AG09309 (cell line): ENCODE measurements around the gene SPRING1.

ENCODE experiments used
- DNase-seq: peaks from one replicate; pipeline ENCODE4 v3.0.0-alpha.2; 2010; ENCODE audit warnings: low read depth
- H3K4me3 ChIP-seq: 2 replicates; pipeline ENCODE4 v1.5.1; 2011; ENCODE audit warnings: mild to moderate bottlenecking, low read depth, low read length, moderate library complexity; ENCODE audit not compliant: control insufficient read depth
- TF ChIP-seq, protein P1 (sequence below): IDR thresholded peaks from 2 replicates; pipeline ENCODE4 v1.5.1; 2011; ENCODE audit warnings: mild to moderate bottlenecking, low read depth, low read length, inconsistent platforms; ENCODE audit not compliant: insufficient read depth, control insufficient read depth; ENCODE audit errors: missing control alignments

Gene SPRING1

GRCh38 chr12:116727891-116728290, 10.0 kb downstream of the SPRING1 start:
- DNase-seq: no peak
- H3K4me3 ChIP-seq: no peak overlapping the region
- TF ChIP-seq, protein P1, sequence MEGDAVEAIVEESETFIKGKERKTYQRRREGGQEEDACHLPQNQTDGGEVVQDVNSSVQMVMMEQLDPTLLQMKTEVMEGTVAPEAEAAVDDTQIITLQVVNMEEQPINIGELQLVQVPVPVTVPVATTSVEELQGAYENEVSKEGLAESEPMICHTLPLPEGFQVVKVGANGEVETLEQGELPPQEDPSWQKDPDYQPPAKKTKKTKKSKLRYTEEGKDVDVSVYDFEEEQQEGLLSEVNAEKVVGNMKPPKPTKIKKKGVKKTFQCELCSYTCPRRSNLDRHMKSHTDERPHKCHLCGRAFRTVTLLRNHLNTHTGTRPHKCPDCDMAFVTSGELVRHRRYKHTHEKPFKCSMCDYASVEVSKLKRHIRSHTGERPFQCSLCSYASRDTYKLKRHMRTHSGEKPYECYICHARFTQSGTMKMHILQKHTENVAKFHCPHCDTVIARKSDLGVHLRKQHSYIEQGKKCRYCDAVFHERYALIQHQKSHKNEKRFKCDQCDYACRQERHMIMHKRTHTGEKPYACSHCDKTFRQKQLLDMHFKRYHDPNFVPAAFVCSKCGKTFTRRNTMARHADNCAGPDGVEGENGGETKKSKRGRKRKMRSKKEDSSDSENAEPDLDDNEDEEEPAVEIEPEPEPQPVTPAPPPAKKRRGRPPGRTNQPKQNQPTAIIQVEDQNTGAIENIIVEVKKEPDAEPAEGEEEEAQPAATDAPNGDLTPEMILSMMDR: no peak

DNA sequence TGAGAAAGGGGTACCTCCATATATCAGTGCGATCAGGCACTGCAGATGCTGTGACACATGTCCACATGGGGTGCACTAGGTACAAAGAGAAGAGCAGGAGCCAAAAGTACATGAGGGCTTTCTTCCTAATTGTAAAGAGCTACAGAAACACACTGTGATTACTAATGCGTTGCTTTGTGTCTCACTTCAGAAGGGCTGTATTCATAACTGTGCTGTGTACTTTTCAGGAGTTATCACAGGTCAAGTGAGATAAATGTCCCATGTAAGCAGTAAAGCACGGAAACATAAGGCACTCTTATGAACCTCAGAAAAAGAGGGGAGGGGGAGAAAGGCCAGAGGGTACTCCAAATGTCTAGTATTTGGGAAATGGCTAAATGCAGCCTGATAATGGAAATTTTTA, 10.6 kb downstream of the SPRING1 start:
- TF ChIP-seq, protein P1: no peak
- DNase-seq: no peak
- no peak overlapping the region for H3K4me3 ChIP-seq

GRCh38 chr12:116726694-116727093, 11.2 kb downstream of the SPRING1 start:
- H3K4me3 ChIP-seq: no peak overlapping the region
- TF ChIP-seq, protein P1: no peak
- DNase-seq: no peak

DNA sequence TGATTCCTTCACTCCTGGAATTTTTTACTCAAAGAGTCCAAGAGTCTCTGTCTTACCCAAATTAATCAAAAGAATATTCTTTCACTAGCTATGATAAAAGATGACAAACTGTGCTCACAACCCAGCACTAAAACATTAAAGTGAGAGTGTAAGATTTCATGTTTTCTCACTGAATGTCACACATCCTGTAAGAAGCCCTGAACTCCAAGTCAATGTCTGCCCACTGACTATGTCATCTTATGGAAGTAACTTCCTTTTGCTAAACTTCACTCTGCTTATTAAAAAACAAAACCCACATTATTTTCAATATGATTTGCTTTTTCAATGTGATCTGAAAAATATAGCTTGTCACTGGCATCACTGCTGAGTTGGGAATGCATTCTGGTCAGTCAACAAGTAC, 15.6 kb downstream of the SPRING1 start:
- no peak for DNase-seq
- TF ChIP-seq, protein P1: no peak
- H3K4me3 ChIP-seq: no peak overlapping the region

- DNase-seq: no peak
- no peak overlapping the region for H3K4me3 ChIP-seq
- TF ChIP-seq, protein P1: no peak
These were observed 17.9 kb downstream of the SPRING1 start for GRCh38 chr12:116719731-116720528.

DNA sequence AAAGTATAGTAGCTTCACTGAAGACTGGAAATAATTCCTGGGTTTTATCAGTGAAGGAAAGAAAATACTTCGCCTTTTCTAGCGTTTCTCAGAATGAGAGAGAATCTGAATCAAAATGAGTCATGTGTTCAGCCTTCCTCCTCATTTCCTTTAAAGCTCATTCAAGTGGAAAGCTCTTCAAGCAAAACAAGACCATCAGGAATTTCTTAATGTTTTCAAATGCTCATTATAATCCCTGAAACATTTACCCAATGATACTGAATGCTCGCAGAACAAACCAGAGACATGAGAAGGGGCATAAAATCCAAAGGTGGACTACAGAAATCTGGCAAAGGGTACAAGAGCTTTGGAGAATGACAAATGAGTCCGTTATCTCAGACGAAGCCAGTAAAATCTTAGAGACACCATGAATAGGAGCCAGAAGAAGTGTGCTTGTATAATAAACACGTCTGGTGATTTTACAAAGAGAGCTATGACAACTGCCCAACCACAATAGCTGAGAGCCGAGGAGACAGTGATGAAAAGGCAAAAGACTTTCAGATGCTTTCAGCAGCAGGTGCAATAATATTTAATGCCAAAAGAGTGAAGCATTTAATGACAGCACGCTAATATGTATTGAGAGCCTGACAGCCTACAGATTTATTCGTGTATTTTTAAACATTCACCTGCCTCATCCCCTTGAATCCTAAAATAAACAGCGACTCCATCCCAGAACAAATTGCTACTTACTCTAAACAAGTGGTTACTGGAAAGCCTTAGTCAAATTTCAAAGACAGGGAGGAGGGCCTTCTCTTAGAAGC, 19.0 kb downstream of the SPRING1 start:
- H3K4me3 ChIP-seq: no peak overlapping the region
- no peak for DNase-seq
- TF ChIP-seq, protein P1: no peak
